ENCODE data around the gene IGFLR1.

DNA sequence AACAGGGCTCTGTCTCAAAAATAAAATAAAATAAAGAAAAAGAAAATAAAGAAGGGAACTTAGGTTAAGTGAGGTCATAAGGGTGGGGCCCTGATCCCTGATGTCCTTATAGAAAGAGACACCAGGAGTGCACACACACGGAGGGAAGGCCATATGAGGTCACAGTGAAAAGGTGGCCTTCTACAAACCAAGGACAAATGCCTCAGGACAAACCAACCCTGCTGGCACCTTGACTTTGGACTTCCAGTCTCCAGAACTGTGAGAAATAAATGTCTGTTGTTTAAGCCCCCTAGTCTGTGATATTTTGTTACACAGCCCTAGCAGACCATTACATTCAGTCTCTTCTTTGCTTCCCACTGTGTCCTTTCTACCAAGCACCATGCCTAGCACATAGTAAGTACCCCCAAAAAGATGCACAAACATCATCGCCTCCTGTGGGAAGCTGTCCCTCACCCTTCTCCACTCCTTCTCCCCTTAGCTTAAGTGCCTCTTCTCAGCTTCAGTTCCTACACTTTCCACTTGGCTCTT lies 46.3 kb downstream of the IGFLR1 start:
- TF ChIP-seq, protein P1, sequence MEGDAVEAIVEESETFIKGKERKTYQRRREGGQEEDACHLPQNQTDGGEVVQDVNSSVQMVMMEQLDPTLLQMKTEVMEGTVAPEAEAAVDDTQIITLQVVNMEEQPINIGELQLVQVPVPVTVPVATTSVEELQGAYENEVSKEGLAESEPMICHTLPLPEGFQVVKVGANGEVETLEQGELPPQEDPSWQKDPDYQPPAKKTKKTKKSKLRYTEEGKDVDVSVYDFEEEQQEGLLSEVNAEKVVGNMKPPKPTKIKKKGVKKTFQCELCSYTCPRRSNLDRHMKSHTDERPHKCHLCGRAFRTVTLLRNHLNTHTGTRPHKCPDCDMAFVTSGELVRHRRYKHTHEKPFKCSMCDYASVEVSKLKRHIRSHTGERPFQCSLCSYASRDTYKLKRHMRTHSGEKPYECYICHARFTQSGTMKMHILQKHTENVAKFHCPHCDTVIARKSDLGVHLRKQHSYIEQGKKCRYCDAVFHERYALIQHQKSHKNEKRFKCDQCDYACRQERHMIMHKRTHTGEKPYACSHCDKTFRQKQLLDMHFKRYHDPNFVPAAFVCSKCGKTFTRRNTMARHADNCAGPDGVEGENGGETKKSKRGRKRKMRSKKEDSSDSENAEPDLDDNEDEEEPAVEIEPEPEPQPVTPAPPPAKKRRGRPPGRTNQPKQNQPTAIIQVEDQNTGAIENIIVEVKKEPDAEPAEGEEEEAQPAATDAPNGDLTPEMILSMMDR (conservative IDR thresholded peaks at IDR 0.05; ENCODE audit: low read depth, low read length): no peak
- no peak for TF ChIP-seq EZH2 (IDR thresholded peaks at IDR 0.05; ENCODE audit: borderline replicate concordance, low read depth, low read length, poor library complexity, severe bottlenecking)
